EL (cell line): ENCODE data around the gene CACNA1A.

Experiments used
- DNase-seq: peaks from one replicate; pipeline ENCODE4 v3.0.0-alpha.2; 2016

Gene CACNA1A

GRCh38 chr19:13356686-13357280, 149.5 kb downstream of the CACNA1A start:
- no peak for DNase-seq

DNA sequence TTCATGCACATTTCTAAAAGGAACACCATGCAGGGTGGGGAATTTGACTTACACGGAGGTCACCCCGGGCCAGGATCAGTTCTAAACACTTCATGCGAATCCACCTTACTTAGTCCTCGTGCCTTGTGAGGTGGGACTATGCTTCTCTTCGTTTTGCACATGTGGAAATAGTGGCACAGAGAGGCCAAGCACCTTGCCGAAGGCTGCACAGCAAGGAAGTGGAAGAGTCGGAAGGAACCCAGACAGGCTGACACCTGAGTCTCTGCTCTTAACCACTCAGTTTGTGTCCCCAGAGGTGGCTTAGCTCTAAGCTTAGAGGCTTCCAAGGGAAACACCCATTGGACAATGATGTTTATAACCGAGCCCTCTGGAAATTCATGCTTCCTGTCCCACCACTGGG, 150.1 kb downstream of the CACNA1A start:
- DNase-seq = no peak

DNA sequence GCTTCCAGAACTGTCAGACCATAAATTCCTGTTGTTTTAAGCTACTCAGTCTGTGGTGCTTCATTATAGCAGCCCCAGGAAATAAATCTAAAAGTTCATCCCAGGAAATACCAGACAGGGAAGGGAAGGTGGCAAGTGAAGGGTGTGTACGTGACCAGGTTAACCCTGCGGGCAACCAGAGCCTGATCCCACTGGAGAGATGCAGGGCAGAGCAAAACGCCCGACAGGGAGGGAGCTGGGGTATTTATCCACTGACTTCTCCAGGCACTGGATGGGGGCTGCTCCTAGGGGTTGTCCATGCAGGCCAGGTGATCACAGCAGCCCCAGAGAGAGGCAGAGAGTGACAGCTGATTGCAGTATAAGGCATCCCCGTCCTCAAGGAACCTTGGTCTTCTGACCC, 150.9 kb downstream of the CACNA1A start:
- no peak for DNase-seq

- no peak for DNase-seq
These were observed 152.7 kb downstream of the CACNA1A start for GRCh38 chr19:13353625-13354024.

GRCh38 chr19:13350759-13351158, 155.5 kb downstream of the CACNA1A start:
- DNase-seq = no peak

- DNase-seq = no peak
These were observed 156.2 kb downstream of the CACNA1A start for GRCh38 chr19:13350072-13350471.

GRCh38 chr19:13347367-13347766, 158.9 kb downstream of the CACNA1A start:
- no peak for DNase-seq

DNA sequence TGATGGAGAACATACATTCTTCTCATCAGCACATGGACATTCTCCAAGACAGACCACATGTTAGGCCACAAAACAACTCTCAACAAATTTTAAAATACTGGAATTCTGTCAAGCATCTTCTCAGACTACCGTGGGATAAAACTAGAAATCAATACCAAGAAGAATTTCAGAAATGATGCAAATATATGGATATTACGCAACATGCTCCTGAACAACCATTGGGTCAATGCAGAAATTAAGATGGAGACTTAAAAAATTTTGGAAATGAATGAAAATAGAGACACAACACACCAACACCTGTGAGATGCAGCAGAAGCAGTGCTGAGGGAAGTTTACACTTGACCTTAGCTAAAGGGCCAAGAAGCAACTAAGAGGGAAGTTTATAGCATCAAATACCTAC, 162.8 kb downstream of the CACNA1A start:
- DNase-seq = no peak

GRCh38 chr19:13342672-13343071, 163.6 kb downstream of the CACNA1A start:
- no peak for DNase-seq

GRCh38 chr19:13339869-13340268, 166.4 kb downstream of the CACNA1A start:
- no peak for DNase-seq

- DNase-seq = no peak
These were observed 169.1 kb downstream of the CACNA1A start for GRCh38 chr19:13337181-13337580.

- no peak for DNase-seq
These were observed 171.3 kb downstream of the CACNA1A start for GRCh38 chr19:13334801-13335481.

GRCh38 chr19:13330285-13330684, 176.0 kb downstream of the CACNA1A start:
- no peak for DNase-seq

- DNase-seq = no peak
These were observed 176.5 kb downstream of the CACNA1A start for GRCh38 chr19:13329766-13330165.

- DNase-seq = no peak
These were observed 178.0 kb downstream of the CACNA1A start for GRCh38 chr19:13328241-13328640.

- DNase-seq = no peak
These were observed 186.8 kb downstream of the CACNA1A start for GRCh38 chr19:13319526-13319925.

GRCh38 chr19:13318190-13318589, 188.1 kb downstream of the CACNA1A start:
- DNase-seq = no peak

DNA sequence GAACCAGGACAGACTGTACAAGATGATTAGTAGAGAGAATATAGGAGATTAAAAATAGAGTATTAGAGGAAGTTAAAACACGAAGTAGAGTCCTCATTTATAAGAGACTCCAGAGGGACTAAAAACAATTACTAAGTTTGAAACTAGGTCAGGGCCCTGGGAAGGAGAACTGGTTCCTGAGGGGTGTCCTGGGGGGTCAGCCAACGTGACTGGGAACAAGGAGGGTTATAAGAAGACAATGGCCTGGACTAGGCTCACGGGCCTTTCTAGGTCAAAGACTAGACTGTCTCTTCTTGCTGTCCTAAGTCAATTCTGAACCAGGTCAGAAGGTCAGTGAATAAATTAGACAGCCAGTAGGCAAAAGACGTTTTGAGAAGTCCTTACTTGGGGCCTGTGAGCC, 190.8 kb downstream of the CACNA1A start:
- no peak for DNase-seq

GRCh38 chr19:13314761-13315160, 191.5 kb downstream of the CACNA1A start:
- no peak for DNase-seq

GRCh38 chr19:13313875-13314274, 192.4 kb downstream of the CACNA1A start:
- DNase-seq = no peak

- no peak for DNase-seq
These were observed 196.4 kb downstream of the CACNA1A start for GRCh38 chr19:13309864-13310263.

DNA sequence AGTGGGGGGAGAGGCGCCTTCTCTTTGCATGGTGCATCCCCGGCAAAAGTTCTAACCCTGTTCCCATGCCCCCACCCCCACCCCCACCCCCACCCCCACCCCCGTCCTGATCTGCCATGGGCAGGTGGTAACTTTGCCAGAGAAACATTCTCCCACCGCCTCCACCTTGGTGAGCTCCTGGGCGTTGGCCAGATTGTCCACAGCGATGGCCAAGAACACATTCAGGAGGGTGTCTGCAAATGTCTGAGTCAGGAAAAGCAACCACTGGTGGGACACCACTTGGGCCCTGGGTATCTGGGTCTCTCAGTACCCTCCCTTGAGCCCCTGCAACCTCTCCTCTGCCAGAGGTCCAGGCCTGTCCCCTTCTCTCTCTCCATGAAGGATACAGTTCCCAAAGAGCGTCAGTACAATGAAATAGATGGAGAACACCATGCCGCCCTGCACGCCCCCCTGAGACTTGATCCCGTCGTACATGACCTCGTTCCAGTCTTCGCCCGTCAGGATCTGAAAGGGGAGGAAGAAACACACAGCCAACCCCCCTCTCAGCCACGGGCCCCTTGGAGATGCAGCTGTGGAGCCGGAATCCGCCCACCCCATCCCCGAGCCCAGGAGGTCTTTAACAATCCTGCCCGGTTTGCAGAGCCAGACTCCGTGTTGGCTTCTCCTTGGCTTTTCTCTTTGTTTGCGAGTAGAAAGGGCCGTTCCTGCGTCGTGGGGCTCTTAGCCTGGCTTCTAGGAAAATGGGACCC, 202.7 kb downstream of the CACNA1A start:
- no peak for DNase-seq

GRCh38 chr19:13302526-13303270, 203.6 kb downstream of the CACNA1A start:
- DNase-seq = no peak
